ENCODE results near the gene OCA2.

GRCh38 chr15:27817258-27817657 lies 281.9 kb downstream of the OCA2 start:
- TF ChIP-seq CTCF (IDR thresholded peaks at IDR 0.05; ENCODE audit: low read depth, low read length) (no peak), MAX (IDR thresholded peaks at IDR 0.05; ENCODE audit: low read depth, low read length) (no peak), POLR2A (IDR thresholded peaks at IDR 0.05; ENCODE audit: extremely low read depth, insufficient read length) (no peak)

Measured in NB4 (cell line).